Large intestine (tissue), 12 donors: ENCODE data around the gene SETD7. TPM values are rescaled to one million over a fixed set of nuclear protein-coding genes. Genes with fewer than 3 reads are reported as not detected.

ENCODE experiments used
- DNase-seq, 2 donors: peaks; one replicate each; pipeline versions ENCODE4 v3.0.0 to v3.0.0-alpha.2; 2013
- H3K27ac ChIP-seq: one replicate; pipeline ENCODE4 v1.5.1; 2013; ENCODE audit warnings: low read length
- H3K27me3 ChIP-seq: 2 replicates; pipeline ENCODE4 v1.6.1; 2013; ENCODE audit warnings: low read length; ENCODE audit not compliant: control insufficient read depth, insufficient read depth
- H3K36me3 ChIP-seq: 2 replicates; pipeline ENCODE4 v1.6.1; 2013; ENCODE audit warnings: low read length; ENCODE audit not compliant: control insufficient read depth, insufficient read depth
- H3K4me1 ChIP-seq: one replicate; pipeline ENCODE4 v1.6.1; 2013; ENCODE audit warnings: low read length; ENCODE audit not compliant: control insufficient read depth, insufficient read depth
- H3K4me3 ChIP-seq: one replicate; pipeline ENCODE4 v1.5.1; 2013; ENCODE audit warnings: low read length
- H3K9me3 ChIP-seq: one replicate; pipeline ENCODE4 v1.6.1; 2013; ENCODE audit warnings: mild to moderate bottlenecking, low read depth, low read length, moderate library complexity; ENCODE audit not compliant: control insufficient read depth
- WGBS: methylation state at CpG from one replicate; pipeline ENCODE4 v1.1.5; 2013; ENCODE audit warnings: low lambda C conversion rate; ENCODE audit not compliant: insufficient coverage; 5-methylcytosine and 5-hydroxymethylcytosine counted together
- long read RNA-seq, 11 donors: transcript quantifications; one replicate each; lab custom pipeline, GENCODE V29; 2026
- polyA plus RNA-seq: library from polyadenylated mRNA; unstranded; fragments of 120-200 nt; gene quantifications from one replicate; pipeline ENCODE4 v1.2.1, GENCODE V29; 2013

The SETD7 gene
- 6.1 TPM for polyA plus RNA-seq
- long read RNA-seq, donor 1 = 0 reads
- long read RNA-seq, donor 2, full-length matches to known transcripts = 1 of 1 reads
- long read RNA-seq, donor 2, partial matches to known transcripts = 0 of 1 reads
- long read RNA-seq, donor 2, other reads (novel, unspliced or antisense) = 0 of 1 reads
- long read RNA-seq, donor 3, full-length matches to known transcripts = 1 of 1 reads
- long read RNA-seq, donor 3, partial matches to known transcripts = 0 of 1 reads
- long read RNA-seq, donor 3, other reads (novel, unspliced or antisense) = 0 of 1 reads
- long read RNA-seq, donor 4 = 0 reads
- long read RNA-seq, donor 5, full-length matches to known transcripts = 2 of 2 reads
- long read RNA-seq, donor 5, partial matches to known transcripts = 0 of 2 reads
- long read RNA-seq, donor 5, other reads (novel, unspliced or antisense) = 0 of 2 reads
- long read RNA-seq, donor 6, full-length matches to known transcripts = 2 of 2 reads
- long read RNA-seq, donor 6, partial matches to known transcripts = 0 of 2 reads
- long read RNA-seq, donor 6, other reads (novel, unspliced or antisense) = 0 of 2 reads
- long read RNA-seq, donor 7, full-length matches to known transcripts = 3 of 3 reads
- long read RNA-seq, donor 7, partial matches to known transcripts = 0 of 3 reads
- long read RNA-seq, donor 7, other reads (novel, unspliced or antisense) = 0 of 3 reads
- long read RNA-seq, donor 8, partial matches to known transcripts = 0 of 1 reads
- long read RNA-seq, donor 8, other reads (novel, unspliced or antisense) = 0 of 1 reads
- long read RNA-seq, donor 9 = 0 reads
- long read RNA-seq, donor 10, full-length matches to known transcripts = 1 of 1 reads
- long read RNA-seq, donor 10, partial matches to known transcripts = 0 of 1 reads
- long read RNA-seq, donor 10, other reads (novel, unspliced or antisense) = 0 of 1 reads
- long read RNA-seq, donor 11, partial matches to known transcripts = 0 of 1 reads
- long read RNA-seq, donor 11, other reads (novel, unspliced or antisense) = 0 of 1 reads

DNA sequence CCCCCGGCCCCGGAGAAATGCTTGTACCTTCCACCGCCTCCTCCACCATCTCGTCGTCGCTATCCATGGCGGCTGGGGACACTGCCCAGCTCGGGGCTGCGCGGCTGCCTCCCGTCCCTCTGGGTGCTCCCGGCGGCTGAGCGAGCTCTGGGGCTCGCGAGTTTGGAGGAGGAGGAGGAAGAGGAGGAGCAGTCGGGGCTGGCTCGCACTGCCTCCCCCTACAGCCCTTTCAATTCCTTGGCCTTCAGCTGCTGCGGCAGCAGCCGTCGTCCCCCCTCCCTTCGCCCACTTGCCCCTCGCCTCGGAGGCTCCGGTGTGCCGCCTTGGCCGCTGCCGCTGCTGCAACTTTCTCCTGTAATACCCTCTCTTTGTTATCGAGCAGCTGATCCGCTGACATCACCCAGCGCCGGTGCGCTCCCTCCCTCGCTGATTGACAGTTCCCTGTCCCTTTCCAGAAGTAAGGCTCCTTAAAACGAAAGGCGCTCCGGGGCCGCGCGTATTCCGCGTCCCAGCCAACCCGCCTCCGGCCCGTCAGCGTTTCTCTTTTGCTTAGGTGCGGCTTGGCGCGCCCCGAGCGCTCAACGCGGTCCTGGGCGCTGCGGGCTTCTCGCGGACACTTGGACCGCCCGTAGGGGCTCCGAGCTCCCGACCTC lies at the start of gene SETD7:
Gene SETD7, minus strand, starts transcription at position 149 of the 653 bp plus-strand sequence. Its CDS starts 82 bp downstream, at position 67.
- no CpG with 5 or more reads among the region's 61 CpGs for WGBS
- peaks cover 3% of the 10 kb centered on the region for H3K4me1 ChIP-seq

DNA sequence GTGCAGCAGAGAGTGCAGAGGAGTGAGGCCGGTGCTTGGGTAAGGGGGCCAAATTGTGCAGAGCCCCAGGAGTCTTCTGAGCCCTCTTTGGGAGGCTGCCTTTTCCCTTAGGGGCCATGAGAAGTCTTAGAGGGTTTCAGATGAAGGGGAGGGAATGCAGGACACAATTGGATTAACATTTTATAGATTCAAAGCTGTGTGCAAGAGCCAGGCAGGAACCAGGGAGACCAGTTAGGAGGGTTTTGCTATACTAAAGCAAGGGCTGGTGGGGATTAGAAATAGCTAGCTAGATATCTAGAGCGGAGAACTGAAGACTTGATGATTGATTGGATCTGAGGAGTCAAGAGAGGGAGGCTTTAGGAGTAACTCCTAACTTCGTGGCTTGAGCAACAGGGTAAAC lies 49.5 kb upstream of the SETD7 start:
- H3K4me1 ChIP-seq = no peaks in the 10 kb centered on the region
- no peaks in the 10 kb centered on the region for H3K36me3 ChIP-seq
- no peak for DNase-seq
- no peaks in the 10 kb centered on the region for H3K9me3 ChIP-seq
- WGBS = no CpG with 5 or more reads among the region's 3 CpGs
- no peak overlapping the region for H3K4me3 ChIP-seq
- no peak overlapping the region for H3K27ac ChIP-seq
- peaks cover 17% of the 10 kb centered on the region for H3K27me3 ChIP-seq

More for the DNA sequence above, at the start of gene SETD7:
- H3K27ac ChIP-seq = peak within 1 kb of the TSS; percentile 57
- peaks cover 59% of the 10 kb centered on the region for H3K27me3 ChIP-seq
- peaks cover 4% of the 10 kb centered on the region for H3K9me3 ChIP-seq
- H3K4me3 ChIP-seq = peak within 1 kb of the TSS; percentile 70
- H3K36me3 ChIP-seq = no peaks in the 10 kb centered on the region
- DNase-seq = peak; percentile 59 to 79

DNA sequence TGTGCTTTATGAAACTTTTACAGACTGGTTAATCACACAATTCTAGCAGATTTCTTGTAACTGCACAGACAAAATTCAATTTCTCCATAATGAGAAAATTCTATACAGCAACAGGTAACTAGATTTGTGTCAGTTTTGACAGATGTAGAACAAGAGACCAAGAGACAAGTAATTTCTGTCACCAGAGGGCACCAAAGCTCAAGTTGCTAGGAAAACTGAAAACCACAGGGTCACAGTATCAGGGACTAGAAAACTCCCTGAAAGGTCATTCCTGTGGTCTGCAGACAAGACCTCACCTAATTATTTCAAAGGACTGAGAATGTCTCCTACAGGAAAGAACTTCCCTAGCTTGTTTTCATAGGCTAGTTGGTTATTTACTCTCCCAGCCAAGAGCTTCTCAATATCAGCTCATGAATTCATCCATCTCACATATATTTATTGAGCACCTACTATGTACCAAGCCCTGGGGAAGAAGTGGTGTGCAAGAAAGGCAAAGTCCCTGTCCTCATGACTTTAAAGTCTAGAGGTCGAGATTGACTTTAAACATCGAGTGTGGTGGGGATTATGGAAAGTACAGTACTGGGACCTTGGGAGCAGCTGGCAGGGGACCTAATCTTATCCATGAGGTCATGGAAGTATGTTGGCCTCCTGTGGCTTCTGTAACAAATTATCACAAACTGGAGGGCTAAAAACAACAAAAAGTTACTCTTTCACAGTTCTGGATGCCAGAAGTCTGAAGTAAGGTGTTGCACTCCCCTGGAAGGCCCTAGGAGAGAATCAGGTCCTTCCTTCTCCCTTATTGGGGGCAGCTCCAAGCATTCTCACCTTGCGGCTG lies 47.8 kb upstream of the SETD7 start:
- 100% methylated on average over 1 of the region's 3 CpGs for WGBS
- peaks cover 20% of the 10 kb centered on the region for H3K27me3 ChIP-seq
- no peaks in the 10 kb centered on the region for H3K9me3 ChIP-seq
- H3K4me1 ChIP-seq = no peaks in the 10 kb centered on the region
- H3K27ac ChIP-seq = no peak overlapping the region
- H3K4me3 ChIP-seq = no peak overlapping the region
- H3K36me3 ChIP-seq = no peaks in the 10 kb centered on the region
- peak; percentile 25 to 46 for DNase-seq

DNA sequence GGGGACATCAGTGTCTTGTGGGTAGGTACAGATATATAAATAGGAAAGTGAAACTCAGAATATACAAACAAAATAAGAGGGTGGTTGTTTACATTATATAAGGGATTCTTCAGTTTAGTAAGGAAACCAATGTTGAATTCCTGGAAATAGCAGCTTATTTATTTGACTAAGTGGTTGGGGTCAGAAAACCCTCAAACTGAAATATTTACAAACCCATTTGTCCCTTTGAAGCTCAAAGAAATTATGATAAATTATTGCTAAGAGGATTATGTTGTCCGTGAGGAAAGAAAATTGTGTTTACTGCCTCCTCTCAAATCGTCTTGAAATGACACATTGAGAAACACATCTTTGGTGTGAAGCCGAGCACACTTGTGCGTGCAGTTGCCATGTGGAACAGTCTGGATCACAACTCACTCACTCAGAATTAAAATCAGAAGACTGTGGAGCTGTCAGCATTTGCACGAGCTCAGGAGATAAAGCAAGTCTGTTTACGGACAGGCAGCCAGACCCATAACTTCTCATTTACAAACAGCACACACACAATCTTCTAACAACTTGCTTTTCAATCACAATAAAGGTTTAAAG lies 46.8 kb upstream of the SETD7 start:
- Histone ChIP-seq H3K27me3 (peaks cover 25% of the 10 kb centered on the region), H3K27ac (no peak overlapping the region), H3K36me3 (no peaks in the 10 kb centered on the region), H3K9me3 (no peaks in the 10 kb centered on the region), H3K4me3 (no peak overlapping the region), H3K4me1 (no peaks in the 10 kb centered on the region)
- no CpG with 5 or more reads among the region's 6 CpGs for WGBS
- peak in 1 of 2 donors; percentile 13 for DNase-seq

DNA sequence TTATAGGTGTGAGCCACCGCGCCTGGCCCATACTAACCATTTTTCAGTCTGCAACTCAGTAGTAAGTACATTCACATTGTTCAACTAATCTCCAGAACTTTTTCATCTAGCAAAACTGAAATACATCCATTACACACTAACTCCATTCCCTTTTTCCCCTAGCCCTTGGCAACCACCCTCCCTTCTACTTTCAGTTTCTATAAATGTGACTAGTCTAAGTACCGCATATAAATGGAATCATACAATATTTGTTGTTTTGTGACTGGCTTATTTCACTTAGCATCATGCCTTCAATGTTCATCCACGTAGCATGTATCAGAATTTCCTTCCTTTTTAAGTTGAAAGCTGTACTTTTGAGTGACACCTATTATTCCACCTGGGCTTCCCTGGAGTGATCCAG lies 44.6 kb upstream of the SETD7 start:
- H3K4me1 ChIP-seq = no peaks in the 10 kb centered on the region
- DNase-seq = no peak
- no peaks in the 10 kb centered on the region for H3K36me3 ChIP-seq
- 100% methylated on average over 2 of the region's 4 CpGs for WGBS
- no peaks in the 10 kb centered on the region for H3K9me3 ChIP-seq
- peaks cover 31% of the 10 kb centered on the region for H3K27me3 ChIP-seq
- H3K27ac ChIP-seq = no peak overlapping the region
- H3K4me3 ChIP-seq = no peak overlapping the region

DNA sequence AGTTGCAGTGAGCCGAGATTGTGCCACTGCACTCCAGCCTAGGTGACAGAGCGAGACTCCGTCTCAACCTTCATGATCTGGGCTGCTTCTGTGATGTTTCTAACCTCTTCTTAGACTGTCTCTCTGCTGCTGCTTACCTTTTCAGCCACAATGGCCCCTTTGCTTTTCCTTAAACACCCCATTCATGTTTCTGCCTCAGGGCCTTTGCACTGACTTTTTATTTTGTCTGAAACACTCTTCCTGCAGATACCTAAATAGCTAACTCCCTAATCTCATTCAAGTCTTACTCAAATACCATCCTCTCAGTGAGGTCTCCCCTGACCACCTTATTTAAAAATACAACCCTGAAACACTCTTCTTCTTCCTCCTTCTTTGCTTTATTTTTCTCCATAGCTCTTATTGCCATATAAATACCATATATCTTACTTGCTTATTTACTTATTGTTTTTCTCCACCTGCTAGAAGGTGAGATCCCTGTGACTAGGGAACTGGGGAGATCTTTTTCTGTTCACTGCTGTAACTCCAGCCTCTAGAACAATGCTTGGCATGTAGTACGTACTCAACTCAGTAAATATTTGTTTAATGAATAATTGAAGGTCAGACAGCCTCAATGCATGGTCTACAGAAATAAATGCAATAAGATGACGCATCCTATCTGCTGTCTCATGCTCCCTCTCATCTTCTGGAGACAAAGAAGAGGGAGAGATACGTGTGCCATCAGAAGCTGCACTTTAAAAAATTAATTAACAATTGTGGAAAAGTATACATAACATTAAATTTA lies 43.8 kb upstream of the SETD7 start:
- H3K27ac ChIP-seq = no peak overlapping the region
- no peaks in the 10 kb centered on the region for H3K36me3 ChIP-seq
- no peaks in the 10 kb centered on the region for H3K4me1 ChIP-seq
- no peak overlapping the region for H3K4me3 ChIP-seq
- peaks cover 27% of the 10 kb centered on the region for H3K27me3 ChIP-seq
- DNase-seq = no peak
- WGBS = 100% methylated on average over 1 of the region's 6 CpGs
- H3K9me3 ChIP-seq = no peaks in the 10 kb centered on the region

DNA sequence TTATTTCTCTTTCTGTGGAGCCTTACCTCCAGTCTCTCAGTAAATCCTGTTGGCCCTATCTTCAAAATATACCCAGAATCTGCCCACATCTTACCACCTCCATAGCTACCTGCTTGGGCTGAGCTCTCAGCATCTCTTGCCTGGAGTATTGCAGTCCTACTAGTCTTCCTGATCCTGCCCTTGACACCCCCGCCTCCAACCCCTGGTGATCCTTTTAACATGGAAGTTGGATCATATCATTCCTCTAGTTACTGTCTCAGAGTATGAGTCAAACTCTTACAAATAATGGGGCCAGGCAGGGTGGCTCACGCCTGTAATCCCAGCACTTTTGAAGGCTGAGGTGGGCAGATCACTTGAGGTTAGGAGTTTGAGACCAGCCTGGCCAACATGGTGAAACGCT lies 43.1 kb upstream of the SETD7 start:
- Histone ChIP-seq H3K4me3 (no peak overlapping the region), H3K4me1 (no peaks in the 10 kb centered on the region), H3K27ac (no peak overlapping the region), H3K27me3 (peaks cover 32% of the 10 kb centered on the region), H3K36me3 (no peaks in the 10 kb centered on the region), H3K9me3 (no peaks in the 10 kb centered on the region)
- no CpG with 5 or more reads among the region's 3 CpGs for WGBS
- no peak for DNase-seq

DNA sequence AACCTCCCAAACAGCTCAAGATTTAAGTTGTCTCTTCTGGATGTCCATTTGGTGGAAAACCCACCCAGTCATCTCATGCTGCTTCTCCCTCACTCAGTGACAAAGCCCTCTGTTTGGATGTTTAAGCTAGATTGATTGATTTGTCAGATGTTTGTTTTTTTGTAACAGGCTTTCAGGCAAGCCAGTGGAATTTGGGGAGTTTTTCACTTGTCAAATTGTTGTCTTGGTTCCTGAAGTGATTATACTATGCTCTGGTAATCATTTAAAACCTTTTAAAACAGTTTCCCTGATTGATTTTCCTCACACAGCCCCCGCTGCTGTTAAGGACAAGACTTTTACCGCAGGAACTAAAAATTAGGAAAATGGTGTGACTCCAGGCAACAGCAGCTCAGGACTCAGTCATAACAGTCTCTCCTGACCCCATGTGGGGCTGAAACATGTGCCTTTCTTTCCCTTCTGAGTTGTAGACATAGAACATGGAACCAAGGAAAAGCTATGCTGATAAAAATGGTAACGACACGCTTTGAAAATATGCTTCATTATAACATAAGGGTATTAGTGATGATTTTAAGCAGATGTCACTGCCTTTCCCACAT lies 40.8 kb upstream of the SETD7 start:
- Histone ChIP-seq H3K4me1 (no peaks in the 10 kb centered on the region), H3K4me3 (no peak overlapping the region), H3K36me3 (no peaks in the 10 kb centered on the region), H3K27ac (no peak overlapping the region), H3K9me3 (no peaks in the 10 kb centered on the region), H3K27me3 (peaks cover 37% of the 10 kb centered on the region)
- DNase-seq = no peak
- 88% methylated on average over 2 of the region's 4 CpGs for WGBS
